WERI-Rb-1 (cell line): Measurements from ENCODE around the gene LRRC27.

Source experiments
- DNase-seq: peaks from one replicate; pipeline ENCODE4 v3.0.0-alpha.2; 2020
- H3K27ac ChIP-seq: fragments of 250-450 bp; sonication (Bioruptor Pico); 2 replicates; pipeline ENCODE4 v1.5.1; 2020; ENCODE audit warnings: mild to moderate bottlenecking, moderate library complexity
- H3K27me3 ChIP-seq: fragments of 250-450 bp; sonication (Bioruptor Pico); 2 replicates; pipeline ENCODE4 v1.5.1; 2021; ENCODE audit warnings: mild to moderate bottlenecking, low read depth, moderate library complexity; ENCODE audit not compliant: insufficient read depth, severe bottlenecking
- H3K36me3 ChIP-seq: fragments of 250-450 bp; sonication (Bioruptor Pico); 2 replicates; pipeline ENCODE4 v1.5.1; 2020; ENCODE audit warnings: mild to moderate bottlenecking, moderate library complexity
- H3K4me3 ChIP-seq: 2 replicates; pipeline ENCODE4 v1.5.1; 2011; ENCODE audit warnings: low read depth, mild to moderate bottlenecking, control low read depth, low read length
- H3K9me3 ChIP-seq: fragments of 250-450 bp; sonication (Bioruptor Pico); 2 replicates; pipeline ENCODE4 v1.5.1; 2021; ENCODE audit warnings: mild to moderate bottlenecking, moderate library complexity; ENCODE audit not compliant: severe bottlenecking
- TF ChIP-seq, protein P1 (sequence below): IDR thresholded peaks from 2 replicates; pipeline ENCODE4 v1.5.1; 2011; ENCODE audit warnings: low read depth, mild to moderate bottlenecking, control low read depth, inconsistent platforms, low read length

Gene LRRC27

DNA sequence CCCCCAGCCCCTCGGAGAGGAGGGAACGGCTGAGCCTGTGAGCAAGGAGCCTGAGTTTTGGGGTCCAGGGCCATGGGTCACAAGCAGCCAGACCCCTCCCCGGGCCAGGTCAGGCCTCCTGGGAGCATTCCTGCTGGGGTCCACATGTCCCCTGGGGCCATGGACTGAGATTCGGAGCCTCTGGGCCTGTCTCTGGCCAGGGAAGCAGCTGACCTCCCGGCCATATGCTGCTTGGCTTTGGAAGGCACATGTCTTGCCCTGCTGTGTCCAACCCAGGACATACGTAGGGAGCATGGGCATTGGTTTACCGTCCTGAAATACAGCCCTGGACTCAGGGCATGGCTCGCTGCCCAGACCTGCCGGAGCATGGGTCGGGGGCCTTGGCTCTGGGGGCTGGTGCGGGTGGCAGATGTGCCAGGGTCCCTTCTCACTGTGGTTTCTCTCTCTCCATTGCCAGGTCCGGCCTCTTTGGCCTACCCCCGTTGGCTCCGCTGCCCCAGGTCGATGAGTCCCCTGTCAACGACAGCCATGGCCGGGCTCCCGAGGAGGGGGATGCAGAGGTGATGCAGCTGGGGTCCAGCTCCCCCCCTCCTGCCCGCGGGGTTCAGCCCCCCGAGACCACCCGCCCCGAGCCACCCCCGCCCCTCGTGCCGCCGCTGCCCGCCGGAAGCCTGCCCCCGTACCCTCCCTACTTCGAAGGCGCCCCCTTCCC lies 72.3 kb downstream of the LRRC27 start:
- Histone ChIP-seq H3K27me3 (no peaks in the 10 kb centered on the region), H3K27ac (no peak overlapping the region), H3K36me3 (peaks cover 56% of the 10 kb centered on the region), H3K4me3 (no peak overlapping the region), H3K9me3 (no peaks in the 10 kb centered on the region)
- no peak for DNase-seq
- TF ChIP-seq, protein P1, sequence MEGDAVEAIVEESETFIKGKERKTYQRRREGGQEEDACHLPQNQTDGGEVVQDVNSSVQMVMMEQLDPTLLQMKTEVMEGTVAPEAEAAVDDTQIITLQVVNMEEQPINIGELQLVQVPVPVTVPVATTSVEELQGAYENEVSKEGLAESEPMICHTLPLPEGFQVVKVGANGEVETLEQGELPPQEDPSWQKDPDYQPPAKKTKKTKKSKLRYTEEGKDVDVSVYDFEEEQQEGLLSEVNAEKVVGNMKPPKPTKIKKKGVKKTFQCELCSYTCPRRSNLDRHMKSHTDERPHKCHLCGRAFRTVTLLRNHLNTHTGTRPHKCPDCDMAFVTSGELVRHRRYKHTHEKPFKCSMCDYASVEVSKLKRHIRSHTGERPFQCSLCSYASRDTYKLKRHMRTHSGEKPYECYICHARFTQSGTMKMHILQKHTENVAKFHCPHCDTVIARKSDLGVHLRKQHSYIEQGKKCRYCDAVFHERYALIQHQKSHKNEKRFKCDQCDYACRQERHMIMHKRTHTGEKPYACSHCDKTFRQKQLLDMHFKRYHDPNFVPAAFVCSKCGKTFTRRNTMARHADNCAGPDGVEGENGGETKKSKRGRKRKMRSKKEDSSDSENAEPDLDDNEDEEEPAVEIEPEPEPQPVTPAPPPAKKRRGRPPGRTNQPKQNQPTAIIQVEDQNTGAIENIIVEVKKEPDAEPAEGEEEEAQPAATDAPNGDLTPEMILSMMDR, result no peak

DNA sequence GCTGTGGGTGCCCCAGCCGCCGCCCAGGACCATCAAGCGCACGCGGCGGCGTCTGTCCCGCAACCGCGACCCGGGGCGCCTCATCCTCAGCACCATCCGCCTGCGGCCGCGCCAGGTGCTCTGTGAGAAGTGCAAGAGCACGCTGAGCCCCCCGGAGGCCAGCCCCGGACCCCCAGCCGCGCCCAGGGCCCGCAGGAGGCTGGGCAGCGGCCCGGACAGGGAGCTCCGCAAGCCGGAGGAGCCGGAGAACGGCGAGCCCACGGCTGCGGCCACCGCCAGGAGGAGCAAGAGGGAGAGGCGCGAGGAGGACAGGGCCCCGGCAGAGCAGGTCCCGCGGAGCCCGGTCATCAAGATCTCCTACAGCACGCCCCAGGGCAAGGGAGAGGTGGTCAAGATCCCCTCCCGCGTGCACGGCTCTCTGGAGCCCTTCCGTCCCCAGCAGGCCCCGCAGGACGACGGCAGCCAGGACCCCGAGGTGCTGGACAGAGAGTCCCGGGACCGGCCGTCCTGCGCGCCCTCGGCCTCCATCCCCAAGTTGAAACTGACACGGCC lies 73.0 kb downstream of the LRRC27 start:
- no peaks in the 10 kb centered on the region for H3K9me3 ChIP-seq
- peaks cover 55% of the 10 kb centered on the region for H3K36me3 ChIP-seq
- H3K27me3 ChIP-seq, result no peaks in the 10 kb centered on the region
- no peak overlapping the region for H3K4me3 ChIP-seq
- H3K27ac ChIP-seq, result no peak overlapping the region
- no peak for DNase-seq
- TF ChIP-seq, protein P1, result no peak

DNA sequence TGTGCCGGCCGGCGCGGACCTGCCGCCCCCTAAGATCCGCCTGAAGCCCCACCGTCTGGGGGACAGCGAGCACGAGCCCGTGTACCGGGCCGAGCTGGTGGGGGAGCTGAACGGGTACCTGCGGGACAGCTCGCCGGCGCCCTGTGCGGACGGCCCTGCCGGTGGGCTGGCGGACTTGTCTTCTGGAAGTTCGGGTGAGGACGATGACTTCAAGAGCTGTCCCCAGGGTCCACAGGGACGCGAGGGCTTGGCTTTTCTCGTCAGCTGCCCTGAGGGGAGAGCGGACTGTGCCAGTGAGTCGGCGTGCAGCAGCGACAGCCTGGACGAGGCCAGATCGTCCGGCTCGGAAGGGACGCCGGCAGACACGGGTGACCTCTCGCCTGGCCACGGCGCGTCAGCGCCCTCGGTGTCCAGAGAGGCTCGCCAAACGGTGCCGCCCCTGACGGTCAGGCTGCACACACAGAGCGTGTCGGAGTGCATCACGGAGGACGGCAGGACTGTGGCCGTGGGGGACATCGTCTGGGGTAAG lies 73.5 kb downstream of the LRRC27 start:
- H3K9me3 ChIP-seq, result no peaks in the 10 kb centered on the region
- no peak overlapping the region for H3K4me3 ChIP-seq
- H3K36me3 ChIP-seq, result peaks cover 52% of the 10 kb centered on the region
- H3K27me3 ChIP-seq, result no peaks in the 10 kb centered on the region
- TF ChIP-seq, protein P1, result no peak
- DNase-seq, result no peak
- H3K27ac ChIP-seq, result no peak overlapping the region

DNA sequence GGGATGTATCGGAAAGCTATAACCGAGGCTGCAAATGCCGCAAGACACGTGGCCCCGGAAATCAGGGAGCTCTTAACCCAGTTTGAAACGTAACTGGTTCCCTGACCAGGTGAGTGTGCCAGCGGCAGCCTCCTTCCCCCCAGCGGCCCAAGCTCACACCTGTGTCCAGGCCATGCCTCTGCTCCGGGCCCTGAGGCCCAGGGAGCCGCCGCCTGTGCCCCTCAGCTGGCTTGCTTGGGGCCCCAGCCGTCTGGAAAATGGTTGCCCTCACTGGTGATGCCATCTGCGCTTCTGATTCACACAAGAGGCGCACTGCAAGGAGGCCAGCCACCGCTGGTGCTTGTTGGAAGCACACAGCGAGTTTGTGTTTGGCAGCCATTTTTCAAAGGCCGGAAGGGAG lies 74.2 kb downstream of the LRRC27 start:
- H3K27me3 ChIP-seq, result no peaks in the 10 kb centered on the region
- TF ChIP-seq, protein P1, result no peak
- peaks cover 48% of the 10 kb centered on the region for H3K36me3 ChIP-seq
- H3K9me3 ChIP-seq, result no peaks in the 10 kb centered on the region
- no peak for DNase-seq
- no peak overlapping the region for H3K4me3 ChIP-seq
- H3K27ac ChIP-seq, result peak overlapping the region; percentile 22; the same call in 1 of the 2 replicates

DNA sequence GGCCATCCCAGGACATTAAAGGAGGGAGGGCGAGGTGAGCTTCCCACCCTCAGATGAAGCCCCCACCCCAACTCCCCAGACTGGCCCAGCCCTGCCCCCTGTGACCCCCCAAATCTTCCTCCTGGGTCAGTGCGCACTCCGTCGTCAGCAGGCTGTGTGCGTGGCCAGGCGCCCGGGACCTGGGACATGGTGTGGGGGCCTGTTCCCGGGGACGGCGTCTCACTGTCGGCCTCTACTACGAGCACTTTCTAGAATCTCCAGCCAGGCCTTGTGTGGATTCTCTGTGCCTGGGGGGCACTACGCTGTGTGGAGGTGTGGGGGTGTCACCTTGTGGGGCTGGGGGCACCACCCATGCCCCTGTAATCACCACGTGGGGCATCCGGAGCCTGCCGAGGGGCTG lies 74.8 kb downstream of the LRRC27 start:
- no peaks in the 10 kb centered on the region for H3K27me3 ChIP-seq
- TF ChIP-seq, protein P1, result no peak
- H3K4me3 ChIP-seq, result no peak overlapping the region
- H3K27ac ChIP-seq, result peak overlapping the region; percentile 70
- no peaks in the 10 kb centered on the region for H3K9me3 ChIP-seq
- DNase-seq, result no peak
- H3K36me3 ChIP-seq, result peaks cover 48% of the 10 kb centered on the region
